H9 (cell line): ENCODE data around the gene SREBF2. TPM values are rescaled to one million over a fixed set of nuclear protein-coding genes. Genes with fewer than 3 reads are reported as not detected.
A peak's percentile ranks its signal among the peaks of the same experiment; 100 is the strongest.

Experiments
- DNase-seq: peaks from one replicate; pipeline ENCODE4 v3.0.0-alpha.2; 2017
- H2AFZ ChIP-seq: one replicate; pipeline ENCODE4 v1.6.1; 2013; ENCODE audit warnings: mild to moderate bottlenecking, low read length, control low read depth, moderate library complexity
- H2AK5ac ChIP-seq: 2 replicates; pipeline ENCODE4 v1.6.1; 2013; ENCODE audit warnings: low read length, control low read depth, mixed read lengths; ENCODE audit not compliant: insufficient read length
- H2BK120ac ChIP-seq: one replicate; pipeline ENCODE4 v1.6.1; 2013; ENCODE audit warnings: low read depth, mild to moderate bottlenecking, low read length, control low read depth, inconsistent platforms; ENCODE audit not compliant: poor library complexity, severe bottlenecking
- H2BK12ac ChIP-seq: 2 replicates; pipeline ENCODE4 v1.6.1; 2013; ENCODE audit warnings: low read length, control low read depth, mixed read lengths, low read depth; ENCODE audit not compliant: insufficient read length
- H2BK15ac ChIP-seq: 2 replicates; pipeline ENCODE4 v1.6.1; 2013; ENCODE audit warnings: low read depth, low read length, control low read depth
- H2BK20ac ChIP-seq: one replicate; pipeline ENCODE4 v1.6.1; 2013; ENCODE audit warnings: low read depth, mild to moderate bottlenecking, low read length, control low read depth, inconsistent platforms; ENCODE audit not compliant: poor library complexity, severe bottlenecking
- H2BK5ac ChIP-seq: 2 replicates; pipeline ENCODE4 v1.6.1; 2013; ENCODE audit warnings: low read length, control low read depth, mixed read lengths; ENCODE audit not compliant: insufficient read length
- H3K14ac ChIP-seq: 2 replicates; pipeline ENCODE4 v1.6.1; 2013; ENCODE audit warnings: low read length, control low read depth; ENCODE audit not compliant: insufficient read depth
- H3K18ac ChIP-seq: 2 replicates; pipeline ENCODE4 v1.6.1; 2013; ENCODE audit warnings: low read depth, mild to moderate bottlenecking, mixed read lengths, low read length, control low read depth; ENCODE audit not compliant: insufficient read length
- H3K23ac ChIP-seq: 2 replicates; pipeline ENCODE4 v1.6.1; 2013; ENCODE audit warnings: low read length, control low read depth, mixed read lengths, low read depth; ENCODE audit not compliant: insufficient read length
- H3K23me2 ChIP-seq: 2 replicates; pipeline ENCODE4 v1.6.1; 2013; ENCODE audit warnings: low read depth, mild to moderate bottlenecking, mixed read lengths, low read length, control low read depth; ENCODE audit not compliant: insufficient read length, poor library complexity, severe bottlenecking
- H3K27ac ChIP-seq: 2 replicates; pipeline ENCODE4 v1.5.1; 2013; ENCODE audit warnings: low read length, control low read depth, mixed read lengths, low read depth; ENCODE audit not compliant: insufficient read length
- H3K27me3 ChIP-seq: 2 replicates; pipeline ENCODE4 v1.6.1; 2013; ENCODE audit warnings: low read length, control low read depth, inconsistent platforms; ENCODE audit not compliant: insufficient read depth
- H3K4ac ChIP-seq: 2 replicates; pipeline ENCODE4 v1.6.1; 2013; ENCODE audit warnings: low read depth, mild to moderate bottlenecking, control low read depth, inconsistent platforms, low read length, moderate library complexity
- H3K4me1 ChIP-seq: 2 replicates; pipeline ENCODE4 v1.6.1; 2013; ENCODE audit warnings: low read length, control low read depth, inconsistent platforms; ENCODE audit not compliant: insufficient read depth
- H3K4me2 ChIP-seq: 2 replicates; pipeline ENCODE4 v1.6.1; 2013; ENCODE audit warnings: low read length, control low read depth, mixed read lengths; ENCODE audit not compliant: insufficient read length, insufficient read depth
- H3K56ac ChIP-seq: 2 replicates; pipeline ENCODE4 v1.6.1; 2013; ENCODE audit warnings: low read depth, mild to moderate bottlenecking, mixed read lengths, low read length, control low read depth; ENCODE audit not compliant: insufficient read length
- H3K79me1 ChIP-seq: 2 replicates; pipeline ENCODE4 v1.6.1; 2013; ENCODE audit warnings: low read depth, mild to moderate bottlenecking, moderate library complexity, low read length, control low read depth, inconsistent platforms; ENCODE audit not compliant: insufficient read depth, poor library complexity, severe bottlenecking
- H3K79me2 ChIP-seq: 2 replicates; pipeline ENCODE4 v1.6.1; 2013; ENCODE audit warnings: low read length, control low read depth, inconsistent platforms; ENCODE audit not compliant: insufficient read depth
- H3K9ac ChIP-seq: 2 replicates; pipeline ENCODE4 v1.6.1; 2013; ENCODE audit warnings: low read length, control low read depth, mixed read lengths; ENCODE audit not compliant: insufficient read length; ENCODE audit errors: extremely low read depth
- H3K9me3 ChIP-seq: one replicate; pipeline ENCODE4 v1.6.1; 2013; ENCODE audit warnings: low read depth, low read length, inconsistent platforms; ENCODE audit not compliant: control insufficient read depth
- H3T11ph ChIP-seq: one replicate; pipeline ENCODE4 v1.6.1; 2013; ENCODE audit warnings: mild to moderate bottlenecking, low read length, control low read depth, inconsistent platforms
- H4K20me1 ChIP-seq: one replicate; pipeline ENCODE4 v1.6.1; 2013; ENCODE audit not compliant: control insufficient read depth, insufficient read length, insufficient read depth
- H4K5ac ChIP-seq: 2 replicates; pipeline ENCODE4 v1.6.1; 2013; ENCODE audit warnings: low read depth, mild to moderate bottlenecking, mixed read lengths, low read length, control low read depth; ENCODE audit not compliant: insufficient read length
- H4K8ac ChIP-seq: replicated peaks from 2 replicates; pipeline ENCODE4 v1.6.1; 2013; ENCODE audit warnings: low read length, control low read depth, mixed read lengths, low read depth; ENCODE audit not compliant: insufficient read length
- H4K91ac ChIP-seq: 2 replicates; pipeline ENCODE4 v1.6.1; 2013; ENCODE audit warnings: low read depth, mild to moderate bottlenecking, moderate library complexity, mixed read lengths, low read length, control low read depth; ENCODE audit not compliant: insufficient read length
- H3K27ac Mint-ChIP-seq, 3 experiments: 2 replicates in 2 of 3; 3 replicates in 1 of 3; pipeline ENCODE4 v1.8.0; 2020 to 2021; ENCODE audit warnings: mixed read lengths in 3 of 3, mild to moderate bottlenecking in 1 of 3, moderate library complexity in 1 of 3
- H3K27me3 Mint-ChIP-seq: 2 replicates; pipeline ENCODE4 v1.8.0; 2021; ENCODE audit warnings: low read depth, mild to moderate bottlenecking, moderate library complexity, mixed read lengths
- H3K36me3 Mint-ChIP-seq, 3 experiments: 2 replicates in 2 of 3; 3 replicates in 1 of 3; pipeline ENCODE4 v1.8.0; 2020 to 2021; ENCODE audit warnings: low read depth in 3 of 3, mixed read lengths in 3 of 3; ENCODE audit not compliant: insufficient read depth in 1 of 3
- H3K4me1 Mint-ChIP-seq, 2 experiments: 2 replicates each; pipeline ENCODE4 v1.8.0; 2020; ENCODE audit warnings: mixed read lengths in 2 of 2
- H3K4me3 Mint-ChIP-seq, 2 experiments: 2 replicates in 1 of 2; 3 replicates in 1 of 2; pipeline ENCODE4 v1.8.0; 2020 to 2021; ENCODE audit warnings: mild to moderate bottlenecking in 2 of 2, mixed read lengths in 2 of 2, moderate library complexity in 1 of 2
- H3K9me3 Mint-ChIP-seq, 2 experiments: 2 replicates in 1 of 2; 3 replicates in 1 of 2; pipeline ENCODE4 v1.8.0; 2020; ENCODE audit warnings: mild to moderate bottlenecking in 2 of 2, mixed read lengths in 2 of 2, moderate library complexity in 1 of 2
- WGBS: extraction: QIAGEN DNeasy Blood & Tissue Kit; methylation state at CpG from one replicate; pipeline ENCODE4 v1.1.7; 2013; ENCODE audit warnings: missing lambda C conversion rate, low lambda C conversion rate, mixed read lengths; ENCODE audit not compliant: insufficient read length; ENCODE audit errors: extremely low coverage; 5-methylcytosine and 5-hydroxymethylcytosine counted together
- total RNA-seq: library from RNA; stranded (reverse); gene quantifications from 2 replicates; pipeline ENCODE4 v1.2.1, GENCODE V29; 2021
- TF ChIP-seq, protein P1 (sequence below): fragments of 200-600 bp; sonication (generic); conservative IDR thresholded peaks from 3 replicates; pipeline ENCODE4 v1.8.0; 2021; ENCODE audit warnings: antibody characterized with exemption, mild to moderate bottlenecking

The SREBF2 gene
- total RNA-seq, 1 experiment from 2014 or later: 146 TPM

GRCh38 chr22:41904450-41905410 is 71.8 kb downstream of the SREBF2 start:
- Mint-ChIP-seq H3K27me3 (peaks cover 16% of the 10 kb centered on the region), H3K4me3 (no peak overlapping the region), H3K27ac (no peak overlapping the region; a peak in 1 of 7 replicates), H3K9me3 (no peaks in the 10 kb centered on the region), H3K4me1 (peaks cover 9 to 12% of the 10 kb centered on the region in 2 experiments), H3K36me3 (peaks cover 25 to 62% (median 48%) of the 10 kb centered on the region in 3 experiments; a peak in 6 of 7 replicates)
- H3K79me2 ChIP-seq: no peaks in the 10 kb centered on the region
- H3T11ph ChIP-seq: no peak overlapping the region
- H3K23me2 ChIP-seq: no peaks in the 10 kb centered on the region
- H3K27me3 ChIP-seq: no peaks in the 10 kb centered on the region; the same call in 1 of the 2 replicates
- WGBS: no CpG with 5 or more reads among the region's 24 CpGs
- no peak overlapping the region for H2BK20ac ChIP-seq
- TF ChIP-seq, protein P1, sequence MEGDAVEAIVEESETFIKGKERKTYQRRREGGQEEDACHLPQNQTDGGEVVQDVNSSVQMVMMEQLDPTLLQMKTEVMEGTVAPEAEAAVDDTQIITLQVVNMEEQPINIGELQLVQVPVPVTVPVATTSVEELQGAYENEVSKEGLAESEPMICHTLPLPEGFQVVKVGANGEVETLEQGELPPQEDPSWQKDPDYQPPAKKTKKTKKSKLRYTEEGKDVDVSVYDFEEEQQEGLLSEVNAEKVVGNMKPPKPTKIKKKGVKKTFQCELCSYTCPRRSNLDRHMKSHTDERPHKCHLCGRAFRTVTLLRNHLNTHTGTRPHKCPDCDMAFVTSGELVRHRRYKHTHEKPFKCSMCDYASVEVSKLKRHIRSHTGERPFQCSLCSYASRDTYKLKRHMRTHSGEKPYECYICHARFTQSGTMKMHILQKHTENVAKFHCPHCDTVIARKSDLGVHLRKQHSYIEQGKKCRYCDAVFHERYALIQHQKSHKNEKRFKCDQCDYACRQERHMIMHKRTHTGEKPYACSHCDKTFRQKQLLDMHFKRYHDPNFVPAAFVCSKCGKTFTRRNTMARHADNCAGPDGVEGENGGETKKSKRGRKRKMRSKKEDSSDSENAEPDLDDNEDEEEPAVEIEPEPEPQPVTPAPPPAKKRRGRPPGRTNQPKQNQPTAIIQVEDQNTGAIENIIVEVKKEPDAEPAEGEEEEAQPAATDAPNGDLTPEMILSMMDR: no peak
- H4K91ac ChIP-seq: no peak overlapping the region
- no peaks in the 10 kb centered on the region for H3K4me1 ChIP-seq
- no peak overlapping the region for H2BK15ac ChIP-seq
- no peaks in the 10 kb centered on the region for H3K9me3 ChIP-seq
- H3K4me2 ChIP-seq: no peak overlapping the region
- H4K5ac ChIP-seq: no peak overlapping the region
- no peak overlapping the region for H3K18ac ChIP-seq
- H3K14ac ChIP-seq: no peak overlapping the region
- no peak overlapping the region for H3K9ac ChIP-seq
- DNase-seq: peak; percentile 23
- H3K4ac ChIP-seq: no peak overlapping the region
- H3K27ac ChIP-seq: no peak overlapping the region
- H4K20me1 ChIP-seq: no peaks in the 10 kb centered on the region
- H3K56ac ChIP-seq: no peak overlapping the region
- no peaks in the 10 kb centered on the region for H3K79me1 ChIP-seq
- H4K8ac ChIP-seq: no peak overlapping the region
- no peak overlapping the region for H2AK5ac ChIP-seq
- no peak overlapping the region for H2BK120ac ChIP-seq
- H2BK12ac ChIP-seq: no peak overlapping the region
- no peak overlapping the region for H2BK5ac ChIP-seq
- no peak overlapping the region for H2AFZ ChIP-seq
- H3K23ac ChIP-seq: no peak overlapping the region
